HepG2 (cell line): ENCODE measurements around the gene NFAT5.

Source experiments
- CEBPZ ChIP-seq: IDR thresholded peaks from 2 replicates; pipeline ENCODE4 v1.6.1; 2012; ENCODE audit warnings: low read length, improper control_type of control experiment
- CHD2 ChIP-seq: IDR thresholded peaks from 2 replicates; pipeline ENCODE4 v1.6.1; 2011; ENCODE audit warnings: low read depth, low read length, improper control_type of control experiment
- CTCF ChIP-seq: sonication (generic); formaldehyde crosslinking; IDR thresholded peaks from 2 replicates; pipeline ENCODE4 v1.5.0; 2020; ENCODE audit warnings: mild to moderate bottlenecking, missing genetic modification reagents, moderate library complexity
- ELK4 ChIP-seq: sonication (generic); formaldehyde crosslinking; IDR thresholded peaks from 2 replicates; pipeline ENCODE4 v1.9.0; 2021; ENCODE audit warnings: missing genetic modification reagents, borderline replicate concordance
- EZH2 ChIP-seq: conservative IDR thresholded peaks from 2 replicates; pipeline ENCODE4 v1.6.1; 2012; ENCODE audit warnings: mild to moderate bottlenecking, low read depth, low read length, moderate library complexity
- HDAC6 ChIP-seq: fragments of 200-600 bp; sonication (generic); IDR thresholded peaks from 2 replicates; pipeline ENCODE4 v1.7.0; 2017; ENCODE audit warnings: mild to moderate bottlenecking, antibody characterized with exemption, low read length, low read depth
- JUNB ChIP-seq: sonication (generic); formaldehyde crosslinking; IDR thresholded peaks from 2 replicates; pipeline ENCODE4 v1.8.0; 2022; ENCODE audit warnings: missing genetic modification reagents, mild to moderate bottlenecking, borderline replicate concordance
- POLR2A ChIP-seq, 2 experiments: IDR thresholded peaks; 2 replicates each; pipeline ENCODE4 v1.6.1; 2011; ENCODE audit warnings: low read depth in 2 of 2, low read length in 2 of 2, mild to moderate bottlenecking in 1 of 2, moderate library complexity in 1 of 2; ENCODE audit not compliant: insufficient read depth in 1 of 2
- ZBTB4 ChIP-seq: sonication (generic); formaldehyde crosslinking; IDR thresholded peaks from 2 replicates; pipeline ENCODE4 v1.4.0; 2020; ENCODE audit warnings: missing genetic modification reagents, mild to moderate bottlenecking, borderline replicate concordance
- ZFP37 ChIP-seq: sonication (generic); formaldehyde crosslinking; IDR thresholded peaks from 2 replicates; pipeline ENCODE4 v1.4.0; 2020; ENCODE audit warnings: missing genetic modification reagents, borderline replicate concordance
- ZNF558 ChIP-seq: sonication (generic); formaldehyde crosslinking; IDR thresholded peaks from 2 replicates; pipeline ENCODE4 v1.9.0; 2022; ENCODE audit warnings: mild to moderate bottlenecking, missing genetic modification reagents, borderline replicate concordance
- ZNF629 ChIP-seq: sonication (generic); formaldehyde crosslinking; conservative IDR thresholded peaks from 2 replicates; pipeline ENCODE4 v1.5.0; 2020; ENCODE audit warnings: missing genetic modification reagents
- ZSCAN12 ChIP-seq: sonication (generic); formaldehyde crosslinking; IDR thresholded peaks from 2 replicates; pipeline ENCODE4 v1.9.0; 2021; ENCODE audit warnings: mild to moderate bottlenecking, missing genetic modification reagents

- no peak for TF ChIP-seq CTCF (CRISPR knock-in tag)
- TF ChIP-seq CHD2, result no peak
- TF ChIP-seq ELK4 (CRISPR knock-in tag), result no peak
- no peak for TF ChIP-seq CEBPZ
- TF ChIP-seq ZFP37 (CRISPR knock-in tag), result no peak
- no peak for TF ChIP-seq HDAC6
- no peak for TF ChIP-seq ZNF629
- no peak for TF ChIP-seq JUNB (CRISPR knock-in tag)
- no peak for TF ChIP-seq ZBTB4 (CRISPR knock-in tag)
- no peak for TF ChIP-seq ZSCAN12 (CRISPR knock-in tag)
- no peak for TF ChIP-seq ZNF558
- no peak for TF ChIP-seq POLR2A (IDR thresholded peaks at IDR 0.05; ENCODE audit: insufficient read depth in 1 of 2, low read depth in 2 of 2, low read length in 2 of 2)
- TF ChIP-seq EZH2, result no peak
Measured at GRCh38 chr16:69748694-69749345, 183.1 kb downstream of the NFAT5 start.
